NOMO-1 treated with DMSO at 0.1 percent for 48 hours (cell line): ENCODE measurements around the gene EMID1.

ENCODE experiments used
- DNase-seq: peaks from one replicate; lab custom pipeline; 2025; ENCODE audit not compliant: unreplicated experiment; lab: John Stamatoyannopoulos, UW

EMID1 gene

GRCh38 chr22:29194184-29194583 is 11.5 kb upstream of the EMID1 start:
- no peak for DNase-seq

- no peak for DNase-seq
These were observed 10.4 kb upstream of the EMID1 start for GRCh38 chr22:29195118-29195963.

- DNase-seq, result no peak
These were observed 9.6 kb upstream of the EMID1 start for GRCh38 chr22:29195964-29196666.

- no peak for DNase-seq
These were observed 8.6 kb upstream of the EMID1 start for GRCh38 chr22:29197096-29197495.

DNA sequence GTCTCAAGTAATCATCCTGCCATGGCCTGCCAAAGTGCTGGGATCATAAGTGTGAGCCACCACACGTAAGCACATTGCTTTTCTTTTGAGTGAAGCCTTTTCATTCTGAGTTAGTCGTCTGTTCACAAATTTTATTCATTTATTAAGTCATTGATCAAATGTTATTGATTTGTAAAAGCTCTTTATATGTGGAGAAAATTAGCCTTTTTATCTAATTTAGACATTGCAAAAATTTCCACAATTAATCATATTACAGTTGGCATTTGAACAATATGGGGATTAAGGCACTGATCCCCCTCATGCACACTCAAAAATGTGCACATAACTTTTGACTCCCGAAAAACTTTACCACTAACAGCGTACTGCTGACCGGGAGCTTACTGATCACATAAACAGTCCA is 7.5 kb upstream of the EMID1 start:
- DNase-seq, result no peak

- no peak for DNase-seq
These were observed 5.8 kb upstream of the EMID1 start for GRCh38 chr22:29199702-29200400.

- DNase-seq, result no peak
These were observed 4.8 kb upstream of the EMID1 start for GRCh38 chr22:29200901-29201300.

GRCh38 chr22:29201782-29202181 is 3.9 kb upstream of the EMID1 start:
- no peak for DNase-seq

DNA sequence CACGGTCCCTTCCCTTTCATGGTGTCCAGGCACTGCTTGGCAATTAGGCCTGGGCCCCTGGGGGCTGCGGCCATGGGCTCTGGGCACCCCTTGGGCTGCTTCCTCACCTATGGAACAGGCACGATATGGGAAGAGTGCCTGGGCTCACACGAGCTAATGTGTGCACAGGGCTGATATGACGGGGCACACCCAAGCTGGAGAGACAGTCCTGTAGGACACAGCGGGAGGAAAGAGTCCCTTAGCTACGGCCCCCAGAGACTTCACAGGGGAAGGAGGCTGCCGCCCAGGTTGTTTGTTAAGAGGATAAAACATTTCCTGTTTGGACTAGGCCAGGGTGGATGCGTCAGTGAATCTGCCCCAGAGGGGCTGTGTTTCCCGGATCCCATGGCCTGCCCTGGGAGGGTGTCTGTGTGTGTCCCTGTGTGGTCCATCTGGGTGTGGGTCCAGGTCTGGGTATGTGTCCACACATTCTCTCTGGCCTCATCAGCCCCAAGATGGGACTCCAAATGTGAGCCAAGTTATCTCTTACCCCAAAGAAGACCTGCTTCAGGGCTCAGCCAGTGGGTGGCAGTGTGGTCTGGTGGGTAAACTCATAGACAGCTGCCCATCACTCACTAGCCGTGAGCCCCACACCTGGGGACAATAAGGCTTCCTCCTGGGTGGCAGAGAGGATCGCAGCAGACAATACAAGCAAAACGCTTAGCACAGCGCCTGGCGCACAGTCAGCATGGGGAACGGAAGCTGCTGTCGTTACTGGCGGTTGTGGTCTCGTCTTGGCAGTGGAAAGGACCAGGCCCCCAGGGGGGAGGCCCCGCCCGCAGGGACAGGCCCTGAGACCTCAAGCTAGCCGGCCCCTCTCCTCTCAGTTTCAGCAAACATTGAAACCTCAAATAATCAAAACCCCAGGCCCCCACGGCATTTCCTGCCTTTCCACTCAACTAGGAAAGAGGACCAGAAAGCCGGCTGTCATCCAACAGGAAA is 3.2 kb upstream of the EMID1 start:
- DNase-seq, result peak; percentile 59

DNA sequence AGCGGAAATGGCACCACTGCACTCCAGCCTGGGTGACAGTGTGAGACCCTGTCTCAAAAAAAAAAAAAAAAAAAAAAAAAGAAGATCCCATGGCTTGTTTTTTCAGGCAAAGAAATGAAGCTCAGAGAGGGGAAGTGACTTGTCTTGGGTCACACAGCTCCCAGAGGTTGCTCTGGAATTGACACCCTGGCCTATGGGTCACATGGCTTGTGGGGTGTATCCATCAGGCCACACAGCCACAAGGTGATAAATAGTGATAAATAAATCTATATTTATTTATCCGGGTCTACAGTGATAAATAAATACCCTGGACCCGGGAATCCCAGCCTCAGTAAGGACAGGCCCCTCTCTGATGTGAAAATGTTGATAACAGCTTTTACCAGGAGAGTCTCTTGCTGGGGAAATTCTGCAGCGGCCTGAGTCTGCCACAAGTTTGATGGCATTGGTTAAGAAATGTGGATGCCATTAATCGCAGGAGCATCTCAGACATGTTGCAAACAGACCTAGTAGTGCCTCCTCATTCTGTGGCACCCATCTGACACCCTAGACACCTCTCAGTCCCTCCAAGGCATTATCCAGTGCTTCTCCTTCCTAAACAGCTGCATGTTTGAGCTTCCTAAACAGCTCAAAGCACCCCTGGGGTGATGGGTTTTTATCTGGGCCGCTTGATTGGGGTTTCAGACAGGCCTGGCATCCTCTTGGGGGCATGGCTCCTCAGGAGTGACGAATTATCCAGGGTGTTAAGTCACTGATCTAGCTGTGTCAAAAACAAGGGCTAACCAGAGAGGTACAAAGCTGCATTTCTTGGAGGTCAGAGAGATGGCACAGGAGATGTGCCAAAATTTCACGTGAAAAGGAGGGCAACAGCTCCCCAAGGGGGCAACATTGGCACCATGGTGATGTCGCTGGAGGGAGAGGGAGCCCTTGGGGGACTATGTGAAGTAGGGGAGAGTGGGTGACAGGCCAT is 1.9 kb upstream of the EMID1 start:
- no peak for DNase-seq

DNA sequence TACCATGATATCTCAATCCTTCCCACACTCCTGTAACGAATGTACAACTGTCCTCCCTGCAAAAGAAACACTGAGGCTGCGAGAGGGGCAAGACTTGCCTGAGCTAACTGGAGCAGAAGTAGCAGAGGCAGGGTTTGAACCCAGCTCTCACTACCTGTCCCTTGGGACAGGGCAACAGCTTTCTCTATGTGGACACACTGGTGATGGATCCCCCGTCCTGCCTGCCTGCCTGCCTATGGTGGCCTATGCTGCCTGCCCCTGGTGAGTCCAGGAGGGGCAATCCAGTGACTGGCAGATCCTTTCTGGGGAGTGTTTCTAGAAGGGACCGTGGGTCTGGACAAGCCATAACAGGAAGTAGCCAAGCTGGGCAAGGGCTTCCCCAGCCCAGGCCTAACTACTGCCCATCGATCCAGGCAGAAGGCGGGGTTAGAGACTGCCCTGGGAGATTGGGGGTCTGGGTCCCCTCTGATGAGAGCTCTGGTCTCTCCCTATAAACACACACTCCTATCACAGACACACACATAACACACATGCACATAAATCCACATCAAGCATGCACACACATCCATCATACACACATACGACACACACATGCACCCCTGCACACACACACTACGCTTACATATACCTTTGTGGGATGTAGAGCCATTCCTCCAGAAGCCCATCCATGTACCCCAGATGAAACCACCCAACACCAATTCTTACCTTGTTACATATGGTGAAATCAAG is 1.1 kb upstream of the EMID1 start:
- no peak for DNase-seq

DNA sequence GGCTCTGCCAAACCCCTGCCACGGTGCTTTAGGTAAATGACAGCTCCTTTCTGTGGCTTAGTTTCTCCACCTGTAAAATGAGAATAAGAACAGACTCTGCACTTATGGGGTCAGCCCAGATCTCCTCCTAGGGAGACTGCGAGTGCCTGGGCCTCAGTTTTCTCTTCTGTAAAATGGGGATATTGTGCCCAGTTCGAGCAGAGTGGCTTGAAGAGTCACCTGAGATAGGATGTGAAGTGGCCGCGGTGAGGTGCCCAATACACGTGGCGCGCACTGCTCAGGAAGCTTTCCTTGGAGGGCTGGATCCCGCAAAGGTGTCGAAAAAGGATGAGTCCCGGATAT is 473 bp upstream of the EMID1 start:
- DNase-seq, result no peak

GRCh38 chr22:29206372-29207242 is 911 bp downstream of the EMID1 start:
- no peak for DNase-seq

DNA sequence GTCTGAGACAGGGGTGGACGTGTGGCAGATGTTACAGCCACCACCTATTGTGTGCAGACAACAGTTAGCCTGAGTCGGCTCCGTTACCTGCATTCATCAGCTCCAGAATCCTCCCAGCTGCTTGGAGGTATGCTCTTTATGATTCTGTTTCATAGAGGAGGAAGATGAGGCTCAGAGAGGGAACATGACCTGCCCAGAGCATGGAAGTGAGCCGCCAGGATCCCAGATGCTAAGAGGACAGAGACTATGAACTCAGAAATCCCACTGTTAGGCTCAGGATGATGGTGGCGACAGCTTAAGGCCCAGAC is 1.5 kb downstream of the EMID1 start:
- no peak for DNase-seq

GRCh38 chr22:29207562-29208501 is 2.1 kb downstream of the EMID1 start:
- no peak for DNase-seq

DNA sequence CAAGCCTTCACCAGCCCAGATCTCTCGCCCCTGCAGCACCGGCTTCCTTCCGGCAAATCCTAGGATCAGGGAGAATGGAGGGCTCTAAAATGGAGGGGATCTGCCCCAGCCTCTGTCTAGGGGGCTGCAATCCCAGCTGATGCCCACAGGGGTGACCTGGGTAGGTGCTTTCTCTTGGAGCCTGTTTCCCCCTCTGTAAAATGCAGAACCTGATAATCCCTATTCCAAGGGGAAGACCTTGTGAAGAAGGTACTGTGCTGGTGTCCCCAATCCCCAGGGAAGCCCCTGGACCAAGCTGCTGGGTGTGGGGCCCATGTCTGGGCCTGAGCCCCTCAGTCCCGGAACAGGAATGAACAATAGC is 2.8 kb downstream of the EMID1 start:
- DNase-seq, result no peak
